HTR-8/SVneo (cell line): ENCODE measurements around the gene SMIM11.
"Not testable (repeated sequence)": the region's sequence is repeated elsewhere in the genome, so short reads cannot be mapped to it uniquely, and the experiment has no call there.

ENCODE experiments used
- DNase-seq: peaks from one replicate; pipeline ENCODE4 v3.0.0; 2011; ENCODE audit warnings: low spot score, mixed read lengths; ENCODE audit not compliant: insufficient read length
- FAIRE-seq: peaks from 2 replicates; lab custom pipeline; 2011; peaks lifted over from hg19 to GRCh38; lab: Jason Lieb, UNC

The SMIM11 gene

DNA sequence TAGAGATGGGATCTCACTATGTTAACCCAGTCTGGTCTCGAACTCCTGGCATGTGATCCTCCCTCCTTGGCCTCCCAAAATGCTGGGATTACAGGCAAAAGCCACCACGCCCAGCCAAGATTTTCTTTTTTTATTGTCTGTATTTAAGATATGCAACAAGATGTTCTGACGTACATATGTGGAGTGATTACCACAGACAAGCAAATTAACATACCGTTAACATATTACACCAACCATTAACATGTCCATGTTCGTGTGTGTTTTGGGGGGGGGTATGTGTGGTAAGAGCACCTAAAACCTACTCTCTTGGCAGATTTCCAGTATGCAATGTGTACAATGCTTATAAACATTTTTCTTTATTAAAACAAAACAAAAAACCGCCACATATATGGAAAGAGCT is 22.1 kb upstream of the SMIM11 start:
- DNase-seq (no peak), FAIRE-seq (no peak)

DNA sequence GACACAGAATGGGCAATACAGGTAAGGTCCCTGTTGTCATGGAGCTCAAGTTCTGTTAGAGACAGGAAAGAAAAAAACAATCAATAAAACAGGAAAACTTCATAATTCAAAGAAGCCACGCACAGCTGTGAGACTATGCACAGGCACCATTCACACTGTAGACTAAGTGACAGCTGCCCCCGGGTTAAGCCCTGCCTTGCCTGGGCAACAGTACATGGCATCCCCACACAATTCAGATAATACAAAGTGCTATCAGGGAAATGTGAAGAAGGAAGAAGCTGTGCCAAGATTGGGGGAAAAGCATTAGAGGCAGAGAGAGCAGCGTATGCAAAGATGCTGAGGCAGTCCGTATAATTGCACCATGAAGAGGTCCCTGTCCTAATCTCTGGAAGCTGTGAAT is 20.5 kb upstream of the SMIM11 start:
- no peak for FAIRE-seq
- DNase-seq, result no peak

DNA sequence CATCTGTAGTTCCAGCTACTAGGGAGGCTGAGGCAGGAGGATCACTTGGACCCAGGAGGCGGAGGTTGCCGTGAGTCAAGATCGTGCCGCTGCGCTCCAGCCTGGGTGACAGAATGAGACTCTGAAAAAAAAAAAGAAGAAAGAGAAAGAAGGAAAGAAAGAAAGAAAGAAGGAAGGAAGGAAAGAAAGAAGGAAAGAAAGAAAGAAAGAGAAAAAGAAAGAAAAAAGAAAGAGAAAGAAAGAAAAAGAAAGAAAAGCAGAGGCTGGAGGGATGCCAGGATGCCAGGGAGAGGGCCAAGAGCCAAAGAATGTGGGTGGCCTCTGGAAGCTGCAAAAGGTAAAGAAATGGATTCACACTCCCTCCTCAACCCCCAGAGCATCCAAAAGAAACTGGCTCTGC is 19.7 kb upstream of the SMIM11 start:
- no peak for FAIRE-seq
- DNase-seq, result no peak

DNA sequence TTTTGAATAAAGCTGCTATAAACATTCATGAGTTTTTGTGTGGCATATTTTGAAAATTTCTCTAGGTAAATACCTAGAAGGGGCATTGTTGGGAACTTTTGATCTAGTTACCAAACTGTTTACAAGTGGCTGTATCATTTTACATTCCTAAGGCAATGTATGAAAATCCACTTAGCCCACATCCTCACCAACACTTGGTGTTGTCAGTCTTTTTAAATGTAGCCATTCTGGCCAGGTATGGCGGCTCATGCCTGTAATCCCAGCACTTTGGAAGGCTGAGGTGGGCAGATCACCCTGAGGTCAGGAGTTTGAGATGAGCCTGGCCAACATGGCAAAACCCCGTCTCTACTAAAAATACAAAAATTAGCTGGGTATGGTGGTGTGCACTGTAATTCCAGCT is 17.4 kb upstream of the SMIM11 start:
- DNase-seq, result no peak
- no peak for FAIRE-seq

DNA sequence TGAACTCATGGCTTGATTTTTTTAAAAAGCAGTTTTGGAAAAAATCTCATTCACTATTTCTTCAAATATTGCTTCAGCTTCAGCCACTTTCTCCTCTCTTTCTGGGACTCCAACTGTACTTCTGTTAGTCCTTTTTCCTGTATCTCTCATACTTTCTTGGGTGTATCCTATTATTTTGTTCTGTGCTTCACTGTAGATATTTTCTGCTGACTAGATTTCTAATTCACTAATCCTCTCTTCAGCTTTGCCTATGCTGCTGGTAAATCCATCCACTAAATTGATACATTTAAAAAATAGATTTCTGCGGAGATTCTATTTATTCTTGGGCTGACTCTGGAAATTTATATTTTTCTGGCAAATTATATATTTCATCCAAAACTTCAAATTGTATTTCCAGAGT is 16.4 kb upstream of the SMIM11 start:
- FAIRE-seq (no peak), DNase-seq (no peak)

DNA sequence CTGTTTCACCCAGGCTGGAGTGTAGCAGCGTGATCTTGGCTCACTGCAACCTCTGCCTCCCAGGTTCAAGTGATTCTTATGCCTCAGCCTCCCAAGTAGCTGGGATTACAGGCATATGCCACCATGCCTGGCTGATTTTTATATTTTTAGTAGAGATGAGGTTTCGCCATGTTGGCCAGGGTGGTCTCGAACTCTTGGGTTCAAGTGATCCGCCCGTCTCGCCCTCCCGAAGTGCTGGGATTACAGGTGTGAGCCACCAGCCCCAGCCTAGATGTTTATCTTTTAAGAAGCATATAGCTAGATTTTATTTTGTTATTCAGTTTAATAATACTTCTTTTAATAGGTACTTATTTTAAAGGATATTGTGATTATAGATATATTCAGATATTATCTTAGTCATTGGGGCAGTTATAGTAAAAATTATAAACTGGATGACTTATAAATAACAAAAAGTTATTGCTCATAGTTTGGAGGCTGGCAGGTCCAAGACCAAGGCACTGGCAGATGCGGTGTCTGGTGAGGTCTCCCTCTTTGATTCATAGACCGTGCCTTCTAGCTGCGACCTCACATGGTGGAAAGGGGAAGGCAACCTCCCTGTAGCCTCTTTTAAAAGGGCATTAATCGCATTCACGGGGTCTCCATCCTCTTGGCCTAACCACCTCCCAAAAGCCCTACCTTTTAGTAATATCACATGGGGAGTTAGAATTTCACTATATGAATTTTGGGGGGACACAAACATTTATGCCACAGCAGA is 14.6 kb upstream of the SMIM11 start:
- FAIRE-seq (no peak), DNase-seq (no peak)

DNA sequence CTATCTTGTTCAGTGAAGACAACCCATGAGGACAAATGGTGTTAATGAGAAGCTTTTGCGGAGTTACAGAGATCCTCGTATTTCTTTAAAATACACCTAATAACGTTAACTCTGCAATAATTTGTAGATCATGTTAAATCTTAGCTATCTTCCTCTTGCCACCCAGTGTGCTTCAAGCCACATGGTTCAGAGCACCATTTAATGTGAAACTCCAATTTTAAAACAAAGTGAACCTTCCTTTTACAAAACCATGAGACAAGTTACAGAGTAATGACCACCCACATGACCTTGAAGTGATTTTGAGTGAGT is 13.2 kb upstream of the SMIM11 start:
- DNase-seq, result no peak
- FAIRE-seq, result no peak

DNA sequence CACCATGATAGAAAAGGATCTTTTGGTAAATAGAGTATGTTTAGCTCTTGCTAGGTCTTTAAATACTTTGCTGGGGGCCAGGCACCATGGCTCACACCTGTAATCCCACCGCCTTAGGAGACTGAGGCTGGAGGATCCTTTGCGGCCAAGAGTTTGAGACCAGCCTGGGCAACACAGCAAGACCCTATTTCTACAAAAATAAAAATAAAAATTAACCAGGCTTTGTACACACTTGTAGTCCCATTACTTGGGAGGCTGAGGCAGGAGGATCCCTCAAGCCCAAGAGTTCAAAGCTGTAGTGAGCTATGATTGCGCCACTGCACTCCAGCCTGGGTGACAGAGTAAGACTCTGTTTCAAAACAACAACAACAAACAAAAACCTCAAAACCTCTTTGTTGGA is 12.6 kb upstream of the SMIM11 start:
- no peak for DNase-seq
- no peak for FAIRE-seq

DNA sequence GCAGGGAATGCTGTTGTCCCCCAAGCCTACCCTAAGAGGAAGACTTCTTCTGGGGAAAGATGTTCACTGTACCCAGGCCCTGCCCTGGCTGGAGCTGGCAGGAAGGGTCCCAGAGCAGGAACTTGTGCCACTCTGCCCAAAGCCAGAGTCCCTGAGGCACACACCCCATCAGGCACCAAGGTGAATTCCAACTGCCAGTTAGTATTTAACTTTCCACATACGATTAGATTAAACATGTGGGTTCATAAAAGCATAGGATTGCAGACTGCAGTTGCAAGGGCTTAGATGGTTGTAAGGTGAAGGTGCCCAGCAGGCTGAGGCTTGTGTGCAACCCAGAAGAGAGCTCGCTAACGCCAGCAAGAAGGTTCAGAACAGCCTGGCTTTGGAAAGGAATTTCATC is 11.6 kb upstream of the SMIM11 start, which contains the start of gene KCNE2:
TSS of gene KCNE2 (plus strand) at position 274 of the 400 bp plus-strand sequence. CDS start 6,473 bp downstream, outside the sequence.
- FAIRE-seq, result no peak
- no peak for DNase-seq

DNA sequence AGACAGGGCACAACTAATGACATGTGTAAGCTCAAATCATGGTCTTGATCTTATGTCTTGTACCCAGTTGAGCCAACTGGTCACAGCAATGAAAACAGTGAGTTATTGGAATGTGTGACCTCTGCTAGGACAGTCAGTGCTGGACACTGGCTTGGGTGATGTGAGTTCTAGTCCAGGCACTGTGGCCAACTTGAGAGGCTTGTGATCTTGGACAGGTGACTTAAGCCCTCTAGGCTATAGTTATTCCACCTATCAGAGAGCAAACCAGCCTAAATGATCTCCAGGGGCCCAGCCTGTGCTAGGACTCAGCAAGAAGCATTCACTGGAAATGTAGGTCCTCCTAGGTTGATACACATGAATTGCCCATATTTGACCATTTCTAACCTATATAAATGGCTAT is 10.4 kb upstream of the SMIM11 start:
- FAIRE-seq (no peak), DNase-seq (no peak)

DNA sequence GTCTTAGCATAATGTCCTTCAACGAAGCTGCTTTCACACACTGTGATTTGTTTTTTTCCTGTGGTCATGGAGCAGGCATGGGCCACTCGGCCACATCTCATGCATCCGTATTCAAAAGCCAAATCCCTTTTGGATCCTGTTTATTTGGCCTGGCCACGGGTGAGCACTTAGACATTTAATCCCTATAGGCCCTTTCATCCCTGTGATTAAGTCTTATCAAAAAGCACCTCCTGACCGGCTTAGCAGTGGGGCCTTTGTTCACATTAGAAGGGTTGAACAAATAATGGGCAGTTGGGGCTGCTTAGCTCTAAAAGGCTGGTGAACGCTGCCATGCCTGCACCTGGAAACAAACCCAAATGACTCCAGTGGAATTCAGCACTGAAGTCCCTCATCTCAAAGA is 9.5 kb upstream of the SMIM11 start:
- FAIRE-seq (no peak), DNase-seq (no peak)

DNA sequence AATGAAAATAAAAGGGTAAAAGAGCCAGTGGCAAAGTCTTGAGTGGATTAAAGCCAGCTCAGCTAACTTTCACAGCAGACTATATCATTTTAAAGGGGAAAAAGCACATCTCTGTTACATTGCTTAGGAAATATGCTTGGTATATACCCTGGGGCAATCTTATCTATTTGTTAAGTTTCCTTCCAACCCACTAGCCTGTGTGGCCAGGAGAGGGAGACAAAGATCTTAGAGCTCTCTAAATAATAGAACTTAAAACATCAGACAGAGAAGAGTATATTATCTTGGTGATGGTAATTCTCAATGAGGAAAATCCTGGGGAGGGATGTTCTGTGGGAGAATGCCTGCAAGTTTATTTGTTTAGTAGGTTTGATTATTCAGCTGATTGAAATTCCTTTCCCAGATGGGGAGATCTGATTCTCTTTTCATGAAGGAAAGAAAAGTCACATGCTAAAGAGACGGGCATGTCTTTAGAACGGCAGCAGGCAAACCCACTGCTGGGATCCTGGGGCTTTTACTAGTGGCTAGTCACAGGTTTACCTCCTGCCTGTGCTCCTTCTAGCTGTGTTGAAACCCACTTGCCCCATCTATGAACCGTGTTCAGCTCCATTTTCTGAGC is 7.9 kb upstream of the SMIM11 start:
- peak; percentile 66 for DNase-seq
- FAIRE-seq, result no peak

DNA sequence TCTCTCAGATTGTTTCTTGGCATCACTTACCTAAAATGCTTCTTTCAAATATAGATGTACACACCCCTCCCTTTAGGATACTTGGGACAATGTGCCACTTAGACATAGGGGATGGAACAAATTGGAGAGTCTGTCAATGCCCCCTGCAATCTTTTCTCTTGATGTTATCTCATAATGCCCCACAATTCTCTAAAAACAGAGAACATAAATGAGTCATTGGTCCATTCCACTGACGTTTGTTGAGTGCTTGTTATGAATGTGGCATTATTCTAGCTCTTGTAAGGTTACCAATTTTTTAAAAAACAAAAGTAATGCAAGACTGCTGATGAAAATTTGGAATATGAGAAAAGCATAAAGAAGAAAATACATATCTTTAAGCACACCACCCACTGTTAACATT is 5.6 kb upstream of the SMIM11 start:
- FAIRE-seq (no peak), DNase-seq (no peak)

DNA sequence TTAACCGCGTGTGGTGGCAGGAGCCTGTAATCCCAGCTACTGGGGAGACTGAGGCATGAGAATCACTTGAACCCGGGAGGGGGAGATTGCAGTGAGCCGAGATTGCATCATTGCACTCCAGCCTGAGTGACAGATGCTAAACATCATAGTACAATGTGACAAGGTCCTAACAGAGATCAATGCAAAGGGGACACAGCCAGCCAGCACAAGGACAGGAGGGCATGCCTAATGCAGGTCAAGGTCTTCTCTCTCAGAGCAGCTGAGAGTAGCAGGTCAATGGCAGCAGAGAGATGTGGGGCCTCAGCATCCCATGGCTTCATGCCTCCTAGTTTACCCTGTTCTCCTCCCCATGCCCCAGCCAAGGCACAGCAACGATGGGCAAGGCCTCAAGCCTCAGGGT is 3.0 kb upstream of the SMIM11 start:
- DNase-seq, result no peak
- FAIRE-seq, result no peak

DNA sequence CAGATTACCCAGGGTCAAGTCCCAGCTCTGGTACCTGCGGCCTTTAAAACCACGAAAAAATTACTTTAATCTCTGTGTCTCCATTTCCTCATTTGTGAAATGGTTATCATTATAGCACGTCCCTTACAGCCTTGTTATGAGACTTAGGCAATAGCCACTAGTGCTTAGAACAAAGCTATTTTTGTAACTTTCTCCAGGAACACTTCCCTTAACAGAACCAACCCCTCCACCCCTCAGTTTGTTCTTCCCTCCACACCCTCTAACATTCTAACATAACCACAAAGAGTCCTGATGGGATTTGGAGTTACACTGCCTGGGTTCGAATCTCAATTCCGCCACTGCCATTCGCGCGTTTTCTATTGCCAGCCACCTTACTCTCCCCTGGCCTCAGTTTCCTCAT is 845 bp upstream of the SMIM11 start:
- DNase-seq, FAIRE-seq: not testable (repeated sequence)

DNA sequence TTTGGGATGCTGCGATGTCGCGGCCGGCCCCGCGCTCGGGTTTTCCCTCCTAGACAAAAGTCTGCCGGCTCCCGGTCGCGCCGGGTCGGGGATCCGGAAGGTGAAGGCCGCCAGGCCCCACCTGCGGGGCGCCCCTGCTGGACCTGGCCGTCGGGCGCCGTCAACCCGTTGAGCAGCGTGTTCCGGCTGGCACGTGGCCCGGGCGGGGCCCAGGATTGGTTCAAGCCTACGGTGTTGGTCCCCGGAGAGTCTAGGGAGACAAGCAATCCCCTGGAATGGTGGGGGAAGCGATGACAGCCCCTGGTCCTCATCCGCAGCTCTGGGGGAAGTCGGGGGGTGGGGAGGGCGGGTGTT is 289 bp downstream of the SMIM11 start:
- FAIRE-seq, DNase-seq: not testable (repeated sequence)

DNA sequence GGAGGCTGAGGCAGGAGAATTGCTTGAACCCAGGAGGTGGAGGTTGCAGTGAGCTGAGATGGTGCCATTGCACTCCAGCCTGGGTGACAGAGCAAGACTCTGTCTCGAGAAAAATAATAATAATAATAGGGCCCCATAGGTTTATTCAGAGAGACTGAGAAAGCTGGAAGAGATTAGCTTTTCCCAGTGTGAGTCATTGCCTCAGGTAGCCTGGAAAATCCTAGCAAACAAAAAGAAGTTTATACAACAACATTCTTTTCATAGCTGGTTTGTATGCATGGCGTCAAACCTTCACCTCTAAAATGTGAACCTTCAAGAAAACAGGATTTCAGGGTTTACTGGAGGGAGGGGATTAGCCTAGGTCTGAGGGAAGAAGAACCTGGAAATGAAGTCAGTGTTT is 7.8 kb downstream of the SMIM11 start:
- FAIRE-seq, DNase-seq: not testable (repeated sequence)

DNA sequence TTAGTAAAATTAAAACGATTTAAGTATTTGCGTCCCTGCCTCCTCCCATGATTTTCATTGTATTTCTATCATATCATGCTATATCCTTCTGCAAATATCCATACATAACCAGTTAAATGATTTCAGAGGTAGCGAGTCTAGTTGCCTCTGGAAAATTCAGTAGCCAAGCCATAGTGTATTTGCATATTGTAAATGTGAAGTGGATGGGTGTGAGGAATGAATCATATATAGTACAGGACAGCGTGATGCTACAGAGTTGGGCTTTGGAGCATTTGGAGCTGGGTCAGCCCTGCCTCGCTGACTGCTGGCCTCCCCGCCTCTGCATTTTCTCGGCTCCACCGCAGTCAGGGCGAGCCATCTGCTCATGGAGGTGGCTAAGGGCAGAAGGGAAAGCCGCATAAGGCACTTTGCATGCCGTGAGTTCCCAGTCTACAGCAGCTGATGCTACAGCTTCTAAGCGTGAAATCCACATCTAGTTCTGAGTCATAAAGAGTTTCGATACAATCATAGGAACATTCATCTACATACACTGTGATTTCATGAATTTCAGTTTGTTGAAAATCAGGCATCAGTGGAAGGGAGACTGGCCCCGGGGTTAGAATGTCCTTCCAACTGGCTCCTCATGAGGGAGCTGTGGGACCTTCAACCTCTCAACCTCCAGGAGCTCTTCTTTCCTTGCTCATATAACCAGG is 8.6 kb downstream of the SMIM11 start:
- not testable (repeated sequence) for DNase-seq, FAIRE-seq

DNA sequence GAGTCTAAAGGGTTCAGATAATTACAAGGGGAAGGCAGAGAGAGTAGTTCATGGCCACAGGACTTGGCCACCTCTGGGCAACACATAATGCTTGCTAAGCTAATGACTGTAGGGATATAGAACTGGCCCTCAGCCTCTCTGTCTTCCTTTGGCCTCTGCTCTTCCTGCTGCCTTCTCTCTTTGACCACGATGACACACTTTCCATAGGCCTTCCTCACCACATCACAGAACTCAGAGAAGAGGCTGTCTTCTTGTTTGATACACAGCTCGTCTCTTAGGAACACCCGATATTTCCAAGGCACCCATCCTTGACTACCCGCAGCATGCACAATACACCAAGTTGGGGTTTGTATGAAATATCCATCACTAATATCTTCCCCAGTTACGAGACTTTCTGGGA is 25.2 kb downstream of the SMIM11 start:
- DNase-seq, FAIRE-seq: not testable (repeated sequence)

DNA sequence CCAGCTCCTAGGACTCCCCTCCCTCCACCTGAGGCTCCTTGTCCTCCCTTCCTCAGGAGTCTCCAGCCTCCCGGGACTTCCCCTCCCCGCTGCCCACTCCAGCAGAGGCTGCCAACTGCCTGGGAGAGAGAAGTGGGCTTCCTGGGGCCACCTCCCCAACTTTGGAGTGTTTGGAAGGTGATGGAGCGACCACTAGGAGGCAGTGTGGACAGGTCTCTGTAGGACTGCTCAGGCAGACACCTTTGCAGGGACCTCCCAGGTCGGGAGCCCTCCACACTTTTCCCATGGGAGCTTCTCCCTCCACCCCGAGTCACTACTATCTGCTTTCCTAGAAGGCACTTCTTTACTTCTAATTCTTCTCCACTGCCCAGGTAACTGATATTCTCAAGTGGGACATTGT is 29.4 kb downstream of the SMIM11 start:
- DNase-seq, FAIRE-seq: not testable (repeated sequence)

DNA sequence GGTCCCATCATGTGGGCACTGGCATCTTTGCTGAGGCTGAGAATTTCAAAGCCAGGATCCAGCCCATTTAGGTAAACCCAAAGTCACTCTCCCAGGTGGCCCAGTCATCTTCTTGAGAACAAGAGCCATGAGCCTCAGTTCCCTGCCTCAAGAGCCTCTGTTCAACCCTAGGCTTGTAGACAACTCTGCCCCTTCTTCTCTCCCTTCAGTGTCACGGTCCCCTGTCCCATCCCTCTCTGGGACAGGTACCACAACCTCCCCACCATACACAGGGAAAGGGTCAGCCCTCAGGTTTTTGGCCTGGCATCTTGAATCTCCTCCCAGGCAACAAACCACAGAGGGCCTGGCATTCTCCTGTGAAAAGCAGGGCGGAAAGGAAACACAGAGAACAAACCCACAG is 30.4 kb downstream of the SMIM11 start:
- DNase-seq, FAIRE-seq: not testable (repeated sequence)
